Immature natural killer cell (primary cell): Measurements from ENCODE around the gene NLRP1. TPM values are rescaled to one million over a fixed set of nuclear protein-coding genes. Genes with fewer than 3 reads are reported as not detected.

Experiments
- polyA plus RNA-seq, 3 donors: library from polyadenylated mRNA; unstranded; fragments of 300-500 nt; fragmentation: Illumina TruSeq; gene quantifications; one replicate each; pipeline ENCODE4 v1.2.3, GENCODE V29; 2021

The NLRP1 gene
- polyA plus RNA-seq, 3 donors from 2014 or later: 7.9 to 31.7 (median 10.5) TPM

Other genes with a start within 250 kb of the NLRP1 start
- 10 to 100 TPM; 73.7 to 93.1 (median 77.7) TPM for gene NUP88, start 164.8 kb downstream of the NLRP1 start, polyA plus RNA-seq
- 10 to 100 TPM; 21.4 to 32.7 (median 22.5) TPM for gene RPAIN, start 164.3 kb downstream of the NLRP1 start, polyA plus RNA-seq
- gene C1QBP, start 145.4 kb downstream of the NLRP1 start, polyA plus RNA-seq: 100 to 1,000 TPM; 187 to 305 (median 226) TPM
- 1 to 10 TPM in 1 of 3 donors, under 1 TPM in 2; 0.15 to 1.4 (median 0.81) TPM for gene DHX33, start 115.5 kb downstream of the NLRP1 start, polyA plus RNA-seq
- gene DERL2, start 98.3 kb downstream of the NLRP1 start, polyA plus RNA-seq: 100 to 1,000 TPM; 101 to 111 (median 108) TPM
- gene MIS12, start 97.9 kb downstream of the NLRP1 start, polyA plus RNA-seq: 10 to 100 TPM; 20.8 to 32.6 (median 24.1) TPM